GM21360 (cell line): ENCODE measurements around the gene MICALL1.
"Not testable (repeated sequence)": the region's sequence is repeated elsewhere in the genome, so short reads cannot be mapped to it uniquely, and the experiment has no call there.

ENCODE experiments used
- ATAC-seq: cut with Tn5 transposase; IDR thresholded peaks from one replicate; pipeline ENCODE4 v1.9.1; 2021; ENCODE audit warnings: mild to moderate bottlenecking, moderate library complexity; ENCODE audit not compliant: unreplicated experiment

The MICALL1 gene

DNA sequence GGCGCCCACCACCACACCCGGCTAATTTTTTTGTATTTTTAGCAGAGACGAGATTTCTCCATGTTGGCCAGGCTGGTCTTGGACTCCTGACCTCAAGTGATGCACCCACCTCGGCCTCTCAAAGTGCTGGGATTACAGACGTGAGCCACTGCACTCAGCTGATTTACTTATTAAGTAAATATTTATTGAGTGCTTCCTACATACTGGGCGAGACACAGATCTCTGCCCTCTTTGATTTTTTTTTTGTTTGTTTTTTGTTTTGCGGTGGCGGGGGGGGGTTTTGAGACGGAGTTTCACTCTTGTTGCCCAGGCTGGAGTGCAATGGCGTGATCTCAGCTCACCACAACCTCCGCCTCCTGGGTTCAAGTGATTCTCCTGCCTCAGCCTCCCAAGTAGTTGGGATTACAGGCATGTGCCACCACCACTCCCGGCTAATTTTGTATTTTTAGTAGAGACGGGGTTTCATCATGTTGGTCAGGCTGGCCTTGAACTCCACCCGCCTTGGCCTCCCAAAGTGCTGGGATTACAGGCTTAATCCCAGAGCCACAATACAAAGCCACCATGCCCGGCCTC lies 49.8 kb downstream of the MICALL1 start:
- not testable (repeated sequence) for ATAC-seq

DNA sequence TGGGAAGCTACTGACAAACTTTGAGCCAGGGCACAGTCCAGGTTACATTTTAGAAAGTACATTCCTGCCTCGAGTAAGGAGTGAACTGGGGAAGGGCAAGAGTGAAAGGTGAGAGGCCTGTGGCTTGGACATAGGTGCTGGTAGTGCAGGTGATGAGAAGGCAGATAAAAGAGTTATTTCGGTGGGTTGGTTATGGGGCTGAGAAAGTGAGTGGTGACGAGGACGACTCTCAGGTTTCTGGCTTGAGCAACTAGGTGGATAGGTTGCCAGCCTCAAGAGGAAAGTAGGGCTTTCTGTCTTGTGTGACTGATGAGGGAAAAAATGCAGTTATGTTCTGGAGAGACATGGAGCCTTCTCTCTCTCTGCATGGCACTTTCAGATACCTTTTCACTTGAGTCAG lies 51.1 kb downstream of the MICALL1 start:
- no peak for ATAC-seq

DNA sequence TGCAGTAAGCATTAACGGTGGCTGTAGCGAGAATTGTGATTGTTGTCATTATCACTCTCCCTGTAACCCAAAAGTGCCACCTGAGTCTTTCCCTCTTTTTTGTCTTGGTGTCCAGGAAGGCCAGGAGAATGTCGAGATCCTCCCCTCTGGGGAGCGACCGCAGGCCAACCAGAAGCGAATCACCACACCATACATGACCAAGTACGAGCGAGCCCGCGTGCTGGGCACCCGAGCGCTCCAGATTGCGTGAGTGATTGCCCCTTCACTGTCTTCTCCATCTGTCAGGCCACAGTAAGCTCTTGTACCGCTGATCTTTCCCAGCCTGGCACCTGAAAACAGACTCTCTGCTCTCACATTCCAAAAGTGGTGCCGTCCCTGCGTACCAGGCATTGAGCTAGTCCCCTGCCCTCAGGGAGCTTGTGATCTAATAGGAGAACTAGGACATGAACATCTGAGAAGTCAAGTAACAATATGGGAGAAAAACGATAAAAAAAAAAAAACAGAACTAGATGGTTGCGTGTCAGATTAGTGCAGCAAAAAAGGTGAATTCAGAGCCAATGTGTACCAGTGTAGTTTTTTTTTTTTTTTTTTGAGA lies 53.2 kb downstream of the MICALL1 start:
- ATAC-seq = no peak

DNA sequence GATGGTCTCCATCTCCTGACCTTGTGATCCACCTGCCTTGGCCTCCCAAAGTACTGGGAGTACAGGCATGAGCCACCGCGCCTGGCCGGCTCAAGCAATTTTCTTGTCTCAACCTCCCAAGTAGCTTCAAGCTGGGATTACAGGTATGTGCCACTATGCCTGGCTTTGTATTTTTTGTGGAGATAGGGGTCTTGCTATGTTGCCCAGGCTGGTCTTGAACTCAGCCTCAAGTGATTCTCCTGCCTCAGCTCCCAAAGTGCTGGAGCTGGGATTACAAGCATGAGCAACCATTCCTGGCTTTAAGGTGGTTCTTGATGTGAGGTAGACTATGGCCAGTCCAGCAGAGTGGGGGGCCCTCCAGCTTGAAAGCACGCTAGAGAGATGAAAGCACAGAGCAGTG lies 55.0 kb downstream of the MICALL1 start:
- no peak for ATAC-seq

DNA sequence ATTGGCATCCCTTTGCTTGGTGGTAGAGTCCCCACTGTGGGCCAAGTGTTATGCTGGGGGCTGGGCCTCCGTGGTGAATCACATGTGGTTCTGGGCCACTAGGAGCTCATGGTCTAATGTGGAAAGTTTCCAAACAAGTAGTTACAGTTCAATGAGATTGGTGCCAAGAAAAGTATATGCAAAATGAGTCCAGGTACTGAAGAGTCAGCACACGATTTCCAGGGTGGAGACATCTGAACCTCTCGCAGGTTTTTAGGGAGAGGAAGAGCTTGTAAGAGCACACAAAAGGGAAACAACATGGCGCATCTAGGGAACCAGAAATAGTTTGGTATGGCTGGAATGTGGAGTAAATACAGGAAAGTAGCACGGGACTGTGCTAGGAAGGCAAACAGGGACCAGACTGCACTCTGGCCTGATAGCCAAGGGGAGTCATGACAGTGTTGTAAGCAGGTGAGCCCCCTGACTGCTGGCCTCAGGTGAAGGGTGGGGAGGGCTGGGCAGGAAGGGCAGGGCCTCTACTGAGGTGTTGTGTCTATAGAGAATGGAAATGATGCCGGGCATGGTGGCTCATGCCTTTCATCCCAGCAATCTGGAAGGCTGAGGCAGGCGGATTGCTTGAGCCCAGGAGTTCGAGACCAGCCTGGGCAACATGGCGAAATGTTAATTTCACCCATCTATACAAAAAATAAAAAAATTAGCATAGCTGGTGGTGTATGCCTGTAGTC lies 60.0 kb downstream of the MICALL1 start:
- no peak for ATAC-seq

DNA sequence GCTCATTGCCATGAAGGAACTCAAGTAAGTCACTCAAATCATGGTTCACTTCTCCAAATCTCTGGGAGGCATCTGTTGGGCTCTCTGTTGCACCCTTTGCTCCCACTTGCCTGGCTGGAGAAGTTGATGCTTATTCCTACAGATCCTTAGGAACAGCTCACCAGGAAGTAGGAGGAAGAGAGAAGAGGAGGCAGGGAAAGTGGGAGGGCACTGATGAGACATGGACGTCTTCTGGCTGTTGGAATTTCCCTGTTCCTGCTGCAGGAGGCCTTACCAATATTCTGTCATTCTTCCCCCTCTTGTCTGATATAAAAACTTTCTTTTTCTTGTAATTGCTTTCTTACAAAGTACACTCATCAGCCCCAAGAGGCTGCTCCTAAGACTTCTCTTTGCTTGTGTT lies 61.0 kb downstream of the MICALL1 start:
- no peak for ATAC-seq

DNA sequence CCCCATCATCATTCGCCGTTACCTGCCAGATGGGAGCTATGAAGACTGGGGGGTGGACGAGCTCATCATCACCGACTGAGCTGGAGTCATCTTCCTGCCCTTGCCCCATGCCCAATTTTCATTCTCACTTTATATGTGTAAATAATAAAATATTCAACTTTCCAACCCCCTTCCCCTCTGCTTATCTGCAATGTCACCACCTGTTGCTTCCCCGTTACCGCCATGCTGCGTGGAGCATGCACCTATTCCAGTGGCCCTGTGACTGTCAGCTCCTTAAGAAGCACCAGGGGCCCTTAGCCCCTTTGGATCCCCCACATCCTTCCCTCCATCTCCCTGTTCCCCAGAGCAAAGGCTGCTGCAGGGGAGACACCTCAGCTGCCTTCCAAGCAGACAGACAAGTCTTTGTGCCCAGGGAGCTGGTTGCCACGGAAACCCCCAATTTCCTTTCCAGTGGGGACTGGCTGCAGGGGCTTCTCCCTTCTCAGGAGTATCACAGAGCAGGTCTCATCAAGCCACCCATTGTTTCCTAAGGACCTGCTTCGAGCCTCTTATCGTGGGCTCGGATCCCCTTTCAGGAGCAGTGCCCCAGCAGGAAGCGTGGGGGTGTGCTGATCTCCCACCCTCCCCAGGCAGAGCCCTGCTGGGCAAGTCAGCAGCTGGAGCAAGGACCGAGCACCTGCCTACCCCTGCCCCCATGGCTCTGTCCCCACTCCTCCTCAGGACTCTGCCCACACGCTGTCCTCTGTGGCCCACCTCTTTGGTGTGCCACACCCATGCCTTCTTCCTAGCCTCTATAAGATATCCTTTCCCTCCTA lies 61.7 kb downstream of the MICALL1 start:
- no peak for ATAC-seq

DNA sequence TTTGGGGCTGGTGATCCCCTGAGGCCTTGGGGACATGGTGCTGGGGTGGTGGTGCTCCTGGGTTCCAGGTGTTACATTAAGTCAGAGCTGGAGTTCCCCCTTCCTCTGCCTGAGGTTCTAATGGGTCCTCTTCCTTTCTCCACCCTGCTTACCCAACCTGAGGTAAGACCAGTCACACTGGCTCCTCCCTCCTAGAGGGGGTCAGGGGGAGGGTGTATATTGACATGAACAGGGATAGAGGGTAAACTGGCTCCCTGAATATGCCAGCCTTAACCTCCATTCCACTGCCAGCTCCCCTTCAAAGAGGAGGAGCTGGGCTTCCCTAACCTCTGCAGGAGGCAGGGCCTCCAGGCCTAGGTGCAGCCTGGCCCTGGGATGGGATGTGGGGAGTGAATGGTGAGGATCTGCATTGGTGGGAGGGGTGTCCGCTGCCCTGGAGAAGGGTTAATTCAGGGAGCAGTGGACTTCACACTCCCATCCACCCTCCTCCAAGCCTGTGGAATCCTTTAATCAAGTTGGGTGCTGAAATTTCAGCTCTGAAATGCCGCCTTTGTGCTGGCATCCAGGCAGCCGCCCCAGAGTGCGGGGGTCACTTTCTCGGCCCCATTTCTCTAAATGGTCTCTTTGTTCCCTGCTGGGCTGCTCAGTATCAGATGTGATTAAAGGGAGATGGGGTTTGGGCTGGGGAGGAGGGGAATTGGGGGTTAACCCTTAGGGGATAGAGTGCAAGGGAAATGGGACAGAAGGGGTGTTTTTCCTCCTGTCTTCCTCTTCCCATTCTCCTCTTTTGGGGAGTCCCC lies 62.6 kb downstream of the MICALL1 start:
- ATAC-seq = no peak

DNA sequence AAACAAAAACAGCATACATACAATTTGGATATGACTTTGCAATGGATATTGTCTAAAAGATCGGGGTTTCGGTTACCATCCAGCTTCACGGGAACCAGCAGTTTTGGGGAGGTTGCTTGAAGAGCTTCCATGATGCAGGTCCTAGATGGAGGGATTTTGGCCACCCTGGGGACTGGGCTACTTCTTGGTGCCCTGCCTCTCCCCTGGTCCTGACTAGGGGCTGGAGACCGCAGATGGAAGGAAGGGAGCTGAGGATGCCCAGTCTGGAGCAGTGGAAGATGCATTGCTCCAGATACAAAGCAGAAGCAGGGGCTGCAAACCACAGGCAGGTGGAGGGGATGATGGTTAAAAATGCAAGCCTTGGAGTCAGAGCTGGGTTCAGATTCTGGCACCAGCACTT lies 64.8 kb downstream of the MICALL1 start:
- ATAC-seq = no peak

DNA sequence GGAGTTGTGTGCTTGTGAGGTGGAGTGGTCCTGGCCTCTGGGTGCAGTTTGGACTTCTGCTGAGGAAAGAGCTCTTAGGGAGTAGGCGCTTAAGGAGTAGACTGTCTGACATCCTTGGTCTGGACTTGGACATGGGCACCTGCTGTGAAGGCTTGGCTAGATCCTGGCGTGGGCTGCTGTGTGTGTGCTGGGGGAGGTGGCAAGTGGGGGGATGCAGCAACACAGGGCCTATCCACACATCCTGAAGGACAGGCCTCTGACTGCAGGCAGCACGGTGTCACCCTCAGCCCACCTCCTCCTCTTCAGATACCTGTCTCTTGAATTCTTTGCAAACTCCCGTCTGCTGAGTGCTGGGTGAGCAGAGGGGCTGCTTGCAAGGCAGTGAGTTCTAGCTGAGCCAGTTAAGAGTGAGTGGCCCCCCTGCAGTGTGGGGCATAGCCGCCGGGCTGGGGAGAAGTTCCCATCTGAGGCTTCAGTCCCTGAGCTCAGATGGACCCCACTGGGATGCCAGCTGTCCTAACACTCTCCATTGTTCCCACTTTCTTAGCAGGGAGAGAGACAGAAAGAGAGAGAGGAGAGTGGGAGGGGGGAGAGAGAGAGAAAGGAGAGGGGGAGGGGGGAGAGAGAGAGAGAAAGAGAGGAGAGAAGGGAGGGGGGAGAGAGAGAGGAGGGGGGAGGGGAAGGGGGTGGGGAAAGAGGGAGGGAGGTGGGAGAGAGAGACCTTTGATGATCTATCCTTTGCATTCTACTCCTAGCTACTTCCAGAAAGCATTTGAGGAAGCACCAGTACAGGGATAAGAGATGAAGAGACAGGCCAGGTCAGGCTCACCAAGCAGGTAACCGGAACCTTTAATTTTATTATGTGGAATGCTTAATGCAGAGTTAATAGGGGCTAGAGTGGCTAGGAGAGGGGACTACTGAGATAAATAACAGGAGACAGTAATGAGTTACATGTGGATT lies 65.7 kb downstream of the MICALL1 start:
- ATAC-seq = no peak

DNA sequence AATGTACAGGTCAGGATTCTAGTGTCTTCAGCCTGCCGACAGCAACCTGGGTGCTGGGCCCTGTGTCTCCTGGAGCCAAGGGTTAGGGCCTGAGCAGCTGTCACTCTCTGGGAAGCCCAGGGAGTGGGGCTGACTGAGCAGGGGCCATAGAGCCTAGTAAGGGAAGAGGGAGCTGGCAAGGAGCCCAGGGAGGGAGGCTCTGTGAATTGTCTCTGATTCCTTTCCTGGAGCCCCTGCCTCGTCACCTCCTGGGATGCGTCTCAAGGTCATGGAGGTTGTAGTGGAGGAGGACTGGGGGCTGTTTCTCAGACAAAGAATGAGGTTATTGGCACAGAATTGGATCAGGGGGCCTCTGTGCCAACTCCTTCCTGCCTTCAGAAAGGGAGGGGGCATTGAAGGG lies 66.4 kb downstream of the MICALL1 start:
- no peak for ATAC-seq

DNA sequence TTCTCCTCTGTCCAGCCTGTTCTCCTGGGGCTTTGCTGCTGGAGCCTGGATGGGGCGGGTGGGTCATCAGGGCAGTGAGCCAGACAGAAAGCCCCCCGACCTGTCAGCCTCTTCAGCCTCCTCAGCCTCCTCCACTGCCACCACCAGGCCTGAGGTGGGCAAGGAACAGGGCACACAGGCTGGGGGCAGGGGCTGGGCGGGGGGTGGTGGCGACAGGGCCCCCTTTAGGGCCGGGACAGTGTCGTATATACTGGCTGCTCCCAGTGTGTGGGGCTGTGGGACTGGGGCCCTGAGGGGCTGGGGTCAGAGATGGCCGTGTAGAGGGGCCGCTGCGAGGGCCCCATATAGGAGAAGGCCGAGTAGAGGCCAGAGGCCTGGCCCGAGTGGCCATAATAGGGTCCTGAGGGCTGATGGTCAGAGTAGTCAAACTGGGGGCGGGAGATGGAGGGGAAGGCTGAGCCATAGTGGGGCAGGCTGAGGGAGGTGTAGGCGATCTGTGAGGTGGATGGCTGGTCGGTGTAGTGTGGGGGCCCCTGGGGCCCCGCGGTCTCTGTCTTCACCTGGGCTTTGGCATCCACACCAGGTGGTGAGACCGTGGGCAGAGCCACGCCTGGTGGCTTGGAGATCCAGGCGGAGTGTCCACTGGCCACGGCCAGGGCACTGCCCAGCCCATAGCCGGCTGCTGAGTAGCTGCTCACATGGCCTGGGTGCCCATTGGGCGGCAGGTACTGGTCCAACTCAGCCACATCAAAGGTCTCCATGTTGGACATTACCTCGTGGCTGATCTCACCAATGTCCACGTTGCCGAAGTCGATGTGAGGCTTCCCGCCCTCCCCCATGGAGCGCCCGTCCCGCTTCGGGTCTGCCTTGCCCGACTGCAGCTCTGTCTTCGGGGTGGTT lies 67.4 kb downstream of the MICALL1 start:
- no peak for ATAC-seq

DNA sequence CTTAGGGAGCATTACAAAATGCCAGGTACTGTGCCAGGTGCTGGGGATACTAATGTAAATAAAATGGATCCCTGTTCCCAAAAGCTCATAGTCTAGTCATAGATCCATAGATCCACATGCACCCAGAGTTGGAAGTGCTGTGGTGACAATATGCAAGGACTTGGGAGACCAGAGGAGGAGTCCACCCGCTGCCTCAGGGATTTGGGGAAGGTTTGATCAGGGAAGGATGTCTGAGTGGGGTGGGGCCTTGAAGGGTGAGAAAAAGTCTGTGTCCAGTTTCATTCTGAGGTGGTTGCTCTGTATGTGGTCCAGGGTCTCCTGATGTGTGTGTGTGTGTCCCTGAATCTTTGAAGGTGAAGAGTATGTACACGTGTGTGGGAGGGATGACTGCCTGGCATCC lies 69.1 kb downstream of the MICALL1 start:
- no peak for ATAC-seq

DNA sequence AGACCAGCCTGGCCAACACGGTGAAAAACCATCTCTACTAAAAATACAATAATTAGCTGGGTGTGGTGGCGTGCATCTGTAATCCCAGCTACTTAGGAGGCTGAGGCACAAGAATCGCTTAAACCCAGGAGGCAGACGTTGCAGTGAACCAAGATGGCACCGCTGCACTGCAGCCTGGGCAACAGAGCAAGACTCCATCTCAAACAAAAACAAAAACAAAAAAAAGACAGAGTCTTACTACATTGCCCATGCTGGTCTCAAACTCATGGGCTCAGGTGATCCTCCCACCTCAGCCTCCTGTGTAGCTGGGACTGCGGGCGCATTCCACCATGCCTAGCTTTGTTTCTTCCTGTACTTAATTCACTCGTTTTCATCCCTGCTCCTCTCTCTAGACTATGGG lies 69.9 kb downstream of the MICALL1 start:
- ATAC-seq = not testable (repeated sequence)

DNA sequence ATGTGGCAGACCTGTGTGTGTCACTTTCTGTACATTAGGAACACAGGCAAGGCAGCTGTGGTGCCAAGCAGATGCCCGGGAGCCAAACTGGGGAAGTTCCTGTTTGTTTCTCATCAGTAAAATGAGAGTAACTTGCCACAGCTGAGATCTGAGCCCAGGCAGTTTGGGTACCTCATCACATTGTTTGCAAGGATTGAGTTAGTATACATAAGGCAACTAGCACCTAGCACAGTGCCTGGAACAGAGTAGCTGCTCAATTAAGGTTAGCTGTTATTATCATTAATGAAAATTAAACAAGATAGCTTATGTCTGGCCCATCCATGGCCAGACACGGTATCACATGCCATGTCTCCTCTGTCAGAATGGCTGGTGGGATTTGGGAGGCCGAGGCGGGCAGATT lies 70.5 kb downstream of the MICALL1 start:
- no peak for ATAC-seq

DNA sequence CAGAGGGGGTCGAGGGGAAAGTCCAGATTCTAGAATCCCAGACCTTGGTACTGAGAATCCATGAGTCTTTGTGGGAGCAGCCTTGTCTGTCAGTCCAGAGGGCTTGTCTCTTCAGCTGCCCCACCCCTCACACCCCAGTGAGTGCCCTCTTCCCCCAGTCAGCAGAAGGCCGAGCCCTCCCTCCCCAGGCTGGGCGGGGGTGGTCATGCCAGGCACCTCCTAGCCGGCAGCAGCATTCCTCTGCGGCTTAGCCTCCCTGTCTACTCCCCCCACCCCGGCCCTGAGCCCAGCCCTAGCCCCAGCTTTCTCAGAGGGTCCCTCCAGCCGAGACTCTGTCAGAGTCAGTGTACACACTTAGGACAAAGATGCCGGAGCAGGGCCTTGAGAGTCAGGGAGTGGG lies 73.7 kb downstream of the MICALL1 start:
- ATAC-seq = no peak

DNA sequence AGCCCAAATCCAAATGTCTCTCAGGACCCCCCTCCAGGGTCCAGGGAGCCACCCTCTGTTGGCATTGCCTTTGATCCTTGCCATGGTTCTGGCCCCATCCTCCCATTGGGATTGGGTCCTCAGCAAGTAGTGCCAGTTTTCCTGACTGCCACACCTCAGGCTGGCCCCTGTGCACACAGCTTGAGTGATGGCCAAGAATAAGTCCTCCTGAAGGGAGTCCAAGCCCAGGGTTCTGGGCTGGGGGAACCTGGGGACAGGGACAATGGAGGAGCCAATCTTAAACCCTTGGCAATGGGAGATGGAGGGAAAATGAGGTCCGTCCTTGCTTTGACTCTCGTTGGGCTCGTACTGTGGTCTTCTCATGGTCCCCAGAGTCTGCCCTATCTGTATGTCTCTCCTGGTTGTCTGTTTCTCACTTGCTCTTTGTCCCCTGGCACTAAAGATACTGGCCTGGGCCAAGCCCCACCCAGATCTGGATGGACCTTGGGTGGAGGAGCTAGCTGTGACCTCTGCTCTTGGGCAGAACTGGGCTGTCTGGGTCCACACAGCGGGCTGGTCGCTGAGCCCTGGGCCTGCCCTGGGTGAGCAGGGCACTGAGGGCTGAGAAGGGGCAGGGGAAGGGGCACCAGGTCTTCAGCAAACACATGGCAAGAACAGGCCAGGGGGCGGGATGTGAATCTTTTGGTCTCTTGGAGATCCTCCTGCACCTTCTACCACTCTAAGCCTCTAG lies 75.3 kb downstream of the MICALL1 start:
- no peak for ATAC-seq

DNA sequence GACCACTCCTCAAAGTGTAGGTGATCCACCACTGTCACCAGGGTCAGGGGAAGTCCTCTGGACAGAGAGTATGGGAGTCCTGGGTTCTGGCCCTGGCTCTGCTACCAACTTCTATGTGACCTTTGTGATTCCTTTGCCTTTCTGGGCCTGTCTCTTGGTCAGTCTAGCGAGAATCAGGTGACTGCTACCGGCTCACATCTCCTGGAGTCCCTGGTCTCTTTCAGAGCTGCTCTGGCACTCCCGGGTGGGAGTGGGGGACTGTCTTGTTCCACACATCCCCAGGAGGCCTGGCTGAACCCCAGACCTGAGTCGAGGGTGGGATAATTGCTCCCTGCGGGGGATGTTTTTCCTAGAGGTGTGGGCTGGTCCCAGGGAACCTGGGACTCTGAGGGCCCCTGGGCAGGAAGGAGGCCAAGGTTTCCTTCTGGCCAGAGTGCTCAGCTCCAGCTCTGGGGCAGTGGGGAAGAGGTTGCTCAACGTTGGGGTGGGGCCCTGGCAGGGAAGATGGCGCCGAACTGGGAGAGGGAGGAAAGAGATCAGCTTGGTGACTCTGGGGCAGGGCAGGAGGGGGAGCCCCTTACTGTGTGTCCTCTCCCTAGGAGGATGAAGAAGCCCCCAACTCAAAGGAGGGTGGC lies 76.2 kb downstream of the MICALL1 start:
- ATAC-seq = no peak
